Skeletal muscle cell (primary cell): ENCODE results near the gene SIK3.
"Not testable (repeated sequence)": the region's sequence is repeated elsewhere in the genome, so short reads cannot be mapped to it uniquely, and the experiment has no call there.

Source experiments
- DNase-seq: peaks from one replicate; pipeline ENCODE4 v3.0.0-alpha.2; 2010; ENCODE audit warnings: low read depth
- H3K4me3 ChIP-seq: 2 replicates; pipeline ENCODE4 v1.5.1; 2011; ENCODE audit warnings: low read depth, mild to moderate bottlenecking, control low read depth, low read length, moderate library complexity

SIK3 gene

DNA sequence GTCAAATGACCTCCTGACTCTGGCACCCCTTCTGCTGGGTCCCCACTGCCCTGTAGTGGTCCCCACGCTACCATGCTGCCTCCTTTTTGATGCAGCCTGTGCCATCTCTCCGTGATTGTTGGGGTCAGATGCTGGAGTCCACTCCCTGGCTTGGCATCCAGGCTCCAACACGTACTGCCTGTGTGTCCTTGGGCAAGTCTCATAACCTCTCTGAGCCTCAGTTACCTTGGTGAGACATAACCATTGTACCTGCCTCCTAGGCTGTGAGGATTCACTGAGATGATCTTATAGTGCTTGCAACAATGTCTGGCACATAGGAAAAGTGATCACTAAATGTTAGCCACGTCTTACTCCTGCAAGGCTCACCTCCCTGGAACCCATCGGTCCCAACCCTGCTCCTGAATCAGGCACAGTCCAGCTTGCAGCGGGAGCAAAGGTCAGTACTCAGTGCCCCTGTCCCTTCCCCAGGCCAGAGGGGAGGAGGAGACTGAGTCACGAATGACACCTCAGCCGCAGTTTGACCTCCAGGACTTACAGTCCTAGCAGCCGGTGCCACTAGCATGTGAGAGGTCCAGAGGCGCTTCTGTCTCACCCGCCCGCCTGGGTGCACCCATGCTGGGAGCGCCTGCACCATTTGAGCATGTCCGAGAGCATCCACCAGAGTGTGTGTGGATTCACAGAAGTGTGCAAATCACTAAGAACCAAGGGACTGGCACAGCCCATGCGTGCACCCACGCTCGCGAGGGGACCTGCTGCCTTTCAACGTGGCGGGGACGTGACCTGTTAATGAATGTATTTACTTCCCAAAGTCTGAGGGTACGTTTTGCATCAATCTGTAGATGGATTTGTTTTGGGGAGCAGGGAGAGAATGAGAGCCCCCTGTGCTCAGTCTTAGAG, 272.1 kb downstream of the SIK3 start:
- H3K4me3 ChIP-seq, result no peak overlapping the region
- no peak for DNase-seq

DNA sequence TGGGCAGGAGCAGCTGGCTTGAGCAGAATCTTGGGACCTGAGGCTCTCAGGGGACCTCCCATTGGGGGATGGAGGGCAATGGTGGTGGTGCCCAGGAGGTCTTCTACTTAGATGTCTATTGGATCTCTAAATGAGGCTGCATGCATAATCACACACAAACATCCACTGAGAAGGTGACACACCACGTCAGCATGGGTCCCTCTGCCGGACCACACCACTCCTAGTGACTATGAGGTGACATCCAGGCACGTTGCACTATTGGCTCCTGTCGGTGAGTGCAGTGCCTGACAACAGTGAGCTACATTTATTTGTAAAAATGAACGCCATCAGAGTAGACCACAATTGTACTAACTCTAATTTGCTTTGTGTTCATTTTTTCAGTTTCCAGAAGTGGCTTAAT, 272.8 kb downstream of the SIK3 start:
- no peak for DNase-seq
- H3K4me3 ChIP-seq, result no peak overlapping the region

DNA sequence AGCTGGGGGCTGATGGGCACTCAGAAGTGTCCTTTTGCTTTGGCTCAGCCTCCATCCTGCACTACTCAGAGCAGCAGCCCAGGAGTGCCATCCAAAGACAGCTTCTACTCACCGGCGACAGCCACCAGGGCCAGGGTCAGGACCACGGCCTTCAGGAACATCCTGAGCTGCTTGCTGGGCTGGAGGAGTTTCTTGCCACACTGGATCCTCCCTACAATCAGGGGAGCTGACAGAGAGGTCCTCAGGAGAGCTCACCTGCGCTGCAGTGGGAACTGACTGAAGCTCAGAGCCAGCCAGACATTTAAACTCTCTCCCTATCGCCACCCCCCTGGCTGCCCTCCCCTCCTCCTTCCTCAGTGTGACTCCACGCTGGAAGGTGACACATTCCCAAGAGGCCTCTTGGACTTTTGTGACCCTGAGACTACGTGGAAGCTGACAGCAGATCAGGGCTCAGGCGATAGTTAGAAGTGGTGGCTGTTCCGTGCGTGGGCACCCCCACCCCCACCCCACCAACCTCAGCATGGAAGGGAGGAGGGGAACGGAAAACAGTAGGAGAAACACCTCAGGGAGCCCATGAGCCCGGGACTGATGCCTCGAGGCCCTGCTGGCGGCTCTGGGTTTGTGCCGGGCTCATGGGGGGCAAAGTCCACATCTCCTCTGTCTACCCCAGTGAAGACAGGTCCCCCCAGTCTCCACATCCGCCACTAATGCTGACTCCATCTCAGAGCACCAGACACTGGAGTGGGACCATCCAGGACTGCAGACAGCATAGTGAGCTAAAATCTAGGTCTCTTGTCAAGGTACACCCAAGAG, 275.0 kb downstream of the SIK3 start, which contains the start of gene APOA4:
Gene APOA4 (minus strand): TSS at position 274 of the 813 bp plus-strand sequence. CDS start 113 bp downstream, at position 161.
- no peak within 1 kb of the TSS for H3K4me3 ChIP-seq
- DNase-seq, result no peak

DNA sequence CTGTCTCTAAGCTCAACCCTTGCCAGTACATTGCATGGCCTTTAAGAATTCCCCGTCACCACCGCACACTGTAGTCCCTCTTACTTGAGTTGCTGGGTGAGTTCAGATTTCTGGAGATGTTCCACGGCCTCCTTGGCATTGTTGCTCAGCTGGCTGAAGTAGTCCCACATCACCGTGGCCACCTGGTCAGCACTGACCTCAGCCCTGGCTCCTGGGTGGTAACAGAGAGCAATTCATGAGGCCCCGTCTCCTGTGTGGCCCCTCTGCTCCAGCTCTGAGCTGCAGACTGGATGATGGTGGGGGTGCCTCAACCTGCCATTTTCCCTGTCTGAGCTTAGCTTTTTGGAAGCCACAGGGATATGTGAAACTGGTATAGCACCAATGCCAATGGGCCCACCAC, 275.7 kb downstream of the SIK3 start:
- DNase-seq, result no peak
- H3K4me3 ChIP-seq, result no peak overlapping the region

DNA sequence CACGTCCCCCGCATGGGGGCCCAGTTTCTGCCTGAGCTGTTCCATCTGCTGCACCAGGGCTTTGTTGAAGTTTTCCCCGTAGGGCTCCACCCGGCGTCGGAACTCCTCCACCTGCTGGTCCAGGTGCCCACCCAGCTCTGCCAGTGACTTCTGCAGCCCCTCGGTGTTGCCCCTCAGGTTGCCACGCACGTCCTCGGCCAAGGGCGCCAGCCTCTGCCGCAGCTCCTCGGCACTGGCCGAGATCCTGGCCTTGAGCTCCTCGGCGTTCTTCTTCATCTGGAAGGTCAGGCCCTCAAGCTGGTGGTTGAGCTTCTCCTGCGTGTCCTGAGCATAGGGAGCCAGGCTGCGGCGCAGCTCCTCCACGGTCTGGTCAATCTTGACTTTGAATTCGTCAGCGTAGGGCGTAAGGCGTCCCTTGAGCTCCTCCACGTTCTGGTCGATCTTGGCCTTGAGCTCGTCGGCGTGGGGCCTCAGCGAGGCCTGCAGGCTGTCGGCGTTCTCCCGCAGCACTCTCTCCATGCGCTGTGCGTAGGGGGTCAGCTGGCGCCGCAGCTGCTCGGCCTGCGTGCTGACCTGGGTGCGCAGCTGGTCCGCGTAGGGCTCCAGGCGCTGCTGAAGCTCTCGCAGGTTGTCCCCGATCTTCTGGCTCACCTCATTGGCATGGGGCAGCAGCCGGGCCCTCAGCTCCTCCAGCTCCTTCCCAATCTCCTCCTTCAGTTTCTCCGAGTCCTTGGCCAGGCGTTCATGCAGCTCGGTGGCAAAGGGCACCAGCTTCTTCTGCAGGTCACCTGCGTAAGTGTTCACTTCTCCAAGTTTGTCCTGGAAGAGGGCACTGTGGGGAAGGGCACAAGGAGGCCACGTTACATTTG, 276.9 kb downstream of the SIK3 start:
- H3K4me3 ChIP-seq, result no peak overlapping the region
- no peak for DNase-seq

DNA sequence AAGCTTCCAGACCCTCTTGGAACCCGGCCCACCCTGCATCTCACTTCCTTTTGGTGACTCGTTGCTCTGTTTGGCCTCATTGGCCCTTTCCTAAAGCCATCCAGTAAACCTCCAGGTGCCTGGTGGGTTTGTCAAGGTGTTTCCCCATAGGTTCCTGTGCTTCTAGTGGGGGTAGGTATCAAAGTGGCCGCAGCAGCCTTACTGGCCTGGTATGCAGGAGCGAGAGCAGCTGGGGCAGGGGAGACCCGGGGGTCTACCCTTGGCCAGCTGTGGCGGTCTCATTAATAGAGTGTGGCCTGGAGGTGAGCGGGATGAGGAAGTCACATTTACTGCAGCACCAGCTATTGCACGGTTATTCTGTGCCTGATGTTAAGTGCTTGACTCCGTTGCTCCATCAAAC, 279.2 kb downstream of the SIK3 start:
- H3K4me3 ChIP-seq, result no peak overlapping the region
- no peak for DNase-seq

DNA sequence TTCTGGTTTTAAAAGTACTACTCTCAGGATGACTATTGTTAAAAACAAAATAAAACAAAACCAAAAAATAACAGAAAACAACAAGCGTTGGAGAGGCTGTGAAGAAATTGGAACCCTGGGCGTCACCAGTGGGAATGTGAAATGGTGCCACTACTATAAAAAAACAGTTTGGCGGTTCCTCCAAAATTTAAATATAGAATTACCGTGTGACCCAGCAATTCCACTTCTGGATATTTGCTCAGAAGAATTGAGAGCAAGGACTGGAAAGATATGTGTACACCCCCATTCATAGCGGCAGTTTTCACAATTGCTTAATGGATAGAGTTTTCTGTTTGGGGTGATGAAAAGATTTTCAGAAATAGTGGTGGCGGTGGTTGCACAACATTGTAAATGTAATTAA, 283.7 kb downstream of the SIK3 start:
- no peak for DNase-seq

DNA sequence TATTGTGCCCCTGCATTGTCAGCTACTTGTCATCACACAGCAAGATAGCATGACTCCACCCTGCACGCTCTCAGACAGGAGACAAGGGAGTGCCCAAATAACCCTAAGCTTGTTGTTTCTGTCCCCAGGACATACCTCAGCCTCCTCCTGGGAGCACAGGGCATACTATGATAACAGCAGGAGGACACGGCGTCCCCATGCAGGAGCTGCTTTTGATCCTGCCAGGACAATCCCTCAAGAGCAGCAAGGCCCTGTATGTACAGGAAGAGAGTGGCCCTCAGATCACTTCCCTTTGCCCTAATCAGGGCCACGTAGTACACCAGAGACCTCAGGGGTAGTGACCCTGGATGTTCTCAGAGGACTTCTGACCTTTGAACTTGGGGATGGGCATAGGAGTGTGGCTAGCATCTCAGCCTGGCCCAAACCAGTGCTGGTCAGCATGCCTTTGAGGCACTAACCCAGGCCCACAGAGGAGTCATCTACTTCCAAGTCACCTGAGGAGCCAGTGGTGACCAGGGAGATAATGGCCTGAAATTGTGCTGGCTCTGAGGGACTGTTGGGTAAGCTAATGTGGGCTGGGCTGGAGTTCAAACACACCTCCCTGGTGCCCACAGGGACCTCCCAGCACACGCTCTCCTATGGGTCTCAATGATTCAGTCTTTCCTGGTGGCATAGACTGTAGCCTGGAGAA, 284.3 kb downstream of the SIK3 start:
- H3K4me3 ChIP-seq, result no peak overlapping the region
- no peak for DNase-seq

More for the DNA sequence above, 283.7 kb downstream of the SIK3 start:
- no peak overlapping the region for H3K4me3 ChIP-seq

DNA sequence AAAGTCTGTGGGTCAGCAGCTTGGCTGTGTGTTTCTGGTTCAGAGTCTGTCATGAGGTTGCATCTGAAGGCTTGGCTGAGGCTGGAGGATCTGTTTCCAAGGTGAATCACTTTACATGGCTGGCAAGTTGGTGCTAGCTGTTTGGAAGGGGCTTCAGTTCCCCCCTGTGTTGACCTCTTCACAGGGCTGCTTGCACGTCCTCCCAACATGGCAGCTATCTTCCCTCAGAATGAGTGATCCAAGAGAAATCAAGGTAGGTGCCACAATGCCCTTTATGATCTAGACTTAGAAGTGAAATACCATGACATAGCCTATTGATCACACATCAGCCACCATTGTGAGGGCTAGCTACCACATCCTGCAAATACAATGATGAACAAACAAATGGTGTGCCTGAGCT, 285.1 kb downstream of the SIK3 start:
- DNase-seq, result no peak
- H3K4me3 ChIP-seq, result no peak overlapping the region

DNA sequence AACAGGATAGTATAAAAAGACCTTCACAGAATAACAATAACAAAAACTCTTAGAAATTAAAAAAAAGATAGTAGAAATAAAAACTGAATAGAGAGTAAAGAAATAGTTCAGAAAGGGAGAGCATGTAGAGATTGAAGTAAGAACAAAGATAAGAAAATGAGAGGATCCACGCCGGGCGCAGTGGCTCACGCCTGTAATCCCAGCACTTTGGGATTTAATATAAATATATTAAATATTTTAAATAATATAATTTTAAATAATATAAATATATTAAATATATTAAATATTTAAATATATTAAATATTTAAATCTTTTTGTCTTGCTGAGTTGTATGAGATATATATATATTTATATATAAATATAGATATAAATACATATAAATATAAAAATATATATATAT, 286.1 kb downstream of the SIK3 start:
- no peak overlapping the region for H3K4me3 ChIP-seq
- DNase-seq, result no peak

DNA sequence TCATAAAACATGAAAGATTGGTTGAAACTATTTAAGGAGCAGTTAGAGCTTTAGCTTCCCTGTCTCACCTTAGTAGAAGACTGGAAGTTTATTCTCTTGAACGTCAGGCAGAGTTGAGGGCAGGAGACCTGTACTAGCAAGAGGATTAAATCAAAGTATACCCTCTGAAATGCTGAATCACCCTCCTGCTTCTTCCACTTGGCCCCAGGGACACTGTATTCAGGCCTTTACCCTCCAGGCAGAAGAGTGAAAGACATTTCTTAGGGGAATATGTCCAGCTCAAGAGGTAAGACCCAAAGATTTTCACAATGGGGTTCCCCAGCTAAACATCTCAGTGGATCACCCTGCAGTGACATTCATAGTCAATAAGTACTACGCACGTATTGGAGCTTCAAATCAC, 287.0 kb downstream of the SIK3 start:
- DNase-seq, result no peak
- no peak overlapping the region for H3K4me3 ChIP-seq

DNA sequence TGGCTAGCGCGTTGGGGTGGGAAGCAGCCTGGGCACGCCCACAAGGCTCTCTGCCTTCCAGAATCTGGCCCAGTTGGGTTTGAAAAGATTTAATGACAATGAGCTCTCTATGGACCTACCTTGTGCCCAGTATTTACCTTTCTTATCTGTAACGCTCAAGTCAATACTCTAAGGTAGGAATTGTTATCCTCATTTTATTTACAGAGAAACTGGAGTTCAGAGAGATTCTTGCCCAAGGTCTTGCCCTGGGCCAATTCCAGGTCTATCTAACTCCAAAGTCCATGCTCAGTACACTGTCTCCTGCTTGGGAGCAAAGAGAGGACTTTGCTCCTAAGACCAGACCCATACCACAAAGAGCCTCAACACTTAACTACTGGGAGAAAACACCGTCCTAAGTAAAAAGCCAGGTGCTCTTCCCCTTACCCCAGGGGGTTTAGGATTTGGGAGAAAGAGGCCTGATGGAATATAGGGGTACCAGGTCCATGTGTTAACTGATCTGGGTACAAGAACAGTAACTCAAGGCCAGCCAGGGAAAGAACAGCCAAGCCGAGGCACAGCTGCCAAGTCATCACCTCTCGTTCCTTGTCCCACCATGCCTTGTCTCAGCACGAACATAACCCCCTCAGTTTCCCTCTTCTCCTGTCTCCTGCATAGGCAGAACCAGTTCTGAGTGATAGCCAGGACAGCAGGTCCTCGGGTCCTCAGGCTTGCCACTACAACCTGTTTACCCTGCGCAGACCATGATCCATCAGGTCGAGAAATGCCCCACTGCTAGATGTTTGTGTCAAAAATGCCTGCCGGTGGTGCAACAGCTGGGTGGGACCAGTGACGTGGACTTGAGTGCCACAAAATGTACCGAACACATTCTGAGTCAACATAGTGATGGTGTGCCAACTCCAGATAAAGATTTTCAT, 289.7 kb downstream of the SIK3 start:
- DNase-seq, result peak; percentile 36
- no peak overlapping the region for H3K4me3 ChIP-seq

DNA sequence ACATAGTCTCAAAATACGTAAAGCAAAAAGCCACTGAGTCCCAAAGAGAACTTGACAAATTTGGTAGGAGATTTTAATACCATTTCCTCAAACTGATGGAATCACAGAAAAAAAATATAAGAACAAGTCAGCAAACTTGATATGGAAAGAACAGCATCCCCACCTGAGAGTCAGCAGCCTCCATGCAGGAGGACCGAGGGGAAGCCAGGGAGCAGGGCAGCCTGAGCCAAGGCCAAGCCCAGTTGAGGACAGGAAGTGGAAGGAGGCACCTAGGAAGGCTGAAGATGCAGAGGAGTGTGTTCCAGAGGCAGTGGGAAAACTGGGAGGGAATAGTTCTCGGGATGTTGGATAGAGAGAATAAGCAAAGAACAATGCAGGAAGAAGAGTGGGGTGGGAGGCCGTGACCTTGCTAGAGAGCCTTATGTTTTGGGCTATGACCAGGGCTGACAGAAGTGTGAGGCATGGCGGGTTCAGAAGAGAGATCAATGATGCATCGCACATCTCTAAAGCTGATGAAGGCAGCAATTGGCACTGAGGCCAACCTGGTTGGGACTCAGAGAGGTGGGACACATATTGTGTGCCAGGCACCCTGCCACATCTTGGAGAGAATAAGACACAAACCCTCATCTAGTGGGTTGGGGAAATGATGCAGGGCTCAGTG, 290.5 kb downstream of the SIK3 start:
- DNase-seq, result no peak
- H3K4me3 ChIP-seq, result no peak overlapping the region

DNA sequence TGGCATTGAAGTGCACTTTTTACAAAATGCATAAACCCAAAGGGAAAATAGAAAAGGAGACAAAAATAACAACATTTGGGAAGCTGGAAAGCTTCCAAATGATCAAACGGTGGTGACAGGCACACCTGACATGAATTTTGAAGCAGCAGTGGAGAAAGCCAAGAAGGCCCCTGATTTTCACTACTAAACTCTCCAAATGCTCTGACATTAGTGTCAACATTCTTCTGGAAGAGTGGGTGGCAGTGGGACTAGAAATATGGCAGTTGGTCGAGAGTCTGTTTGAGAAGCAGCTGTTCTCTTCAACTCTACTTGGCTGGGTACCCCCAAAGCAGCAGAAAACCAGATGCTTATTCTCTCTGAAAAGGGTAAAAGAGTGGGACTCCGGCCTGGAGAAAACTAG, 294.2 kb downstream of the SIK3 start:
- no peak overlapping the region for H3K4me3 ChIP-seq
- no peak for DNase-seq

DNA sequence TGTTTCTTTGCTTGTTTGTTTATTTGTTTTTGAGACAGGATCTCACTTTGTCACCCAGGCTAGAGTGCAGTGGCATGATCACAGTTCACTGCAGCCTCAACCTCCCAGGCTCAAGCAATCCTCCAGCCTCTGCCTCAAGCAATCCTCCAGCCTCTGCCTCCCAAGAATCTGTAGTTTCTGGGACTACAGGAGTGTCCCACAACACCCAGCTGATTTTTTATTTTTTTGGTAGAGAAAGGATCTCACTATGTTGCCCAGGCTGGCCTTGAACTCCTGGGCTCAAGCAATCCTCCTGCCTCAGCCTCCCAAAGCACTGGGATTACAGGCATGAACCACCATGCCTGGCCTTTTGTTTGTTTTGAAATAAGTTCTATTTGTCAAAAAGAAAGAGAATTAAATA, 296.6 kb downstream of the SIK3 start:
- not testable (repeated sequence) for DNase-seq, H3K4me3 ChIP-seq

DNA sequence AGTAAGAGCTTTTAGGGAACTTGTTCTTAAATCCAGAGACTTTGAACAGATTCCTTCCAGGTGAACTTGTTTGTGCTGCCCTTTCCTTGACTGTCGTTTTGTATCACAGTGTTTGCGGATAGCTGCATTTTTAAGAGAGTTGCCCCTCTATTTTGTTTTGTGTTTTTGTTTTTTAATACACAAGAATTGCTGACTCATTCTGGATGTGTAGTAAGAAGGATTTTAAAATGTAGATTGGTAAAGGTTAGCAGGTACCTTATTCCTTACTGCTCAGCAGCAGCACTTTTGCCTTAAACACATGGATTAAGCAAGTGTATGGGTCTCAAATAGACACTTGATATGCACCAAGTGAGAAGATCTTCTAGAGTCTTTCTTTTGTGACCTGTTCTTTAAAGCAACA, 297.6 kb downstream of the SIK3 start:
- H3K4me3 ChIP-seq, result no peak overlapping the region
- DNase-seq, result no peak

DNA sequence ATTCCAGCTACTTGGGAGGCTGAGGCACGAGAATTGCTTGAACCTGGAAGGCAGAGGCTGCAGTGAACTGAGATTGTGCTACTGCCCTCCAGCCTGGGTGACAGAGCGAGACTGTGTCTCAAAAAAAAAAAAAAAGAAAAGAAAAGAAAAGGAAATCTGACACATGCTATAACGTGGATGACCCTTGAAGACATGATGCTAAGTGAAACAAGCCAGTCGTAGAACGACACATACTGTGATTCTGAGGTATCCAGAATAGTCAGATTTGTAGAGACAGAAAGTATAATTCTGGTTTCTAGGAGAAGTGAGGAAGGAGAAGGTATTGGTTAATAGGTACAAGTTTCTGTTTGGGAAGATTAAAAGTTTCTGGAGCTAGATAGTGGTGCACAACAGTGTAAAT, 299.9 kb downstream of the SIK3 start:
- DNase-seq, result no peak
- no peak overlapping the region for H3K4me3 ChIP-seq

DNA sequence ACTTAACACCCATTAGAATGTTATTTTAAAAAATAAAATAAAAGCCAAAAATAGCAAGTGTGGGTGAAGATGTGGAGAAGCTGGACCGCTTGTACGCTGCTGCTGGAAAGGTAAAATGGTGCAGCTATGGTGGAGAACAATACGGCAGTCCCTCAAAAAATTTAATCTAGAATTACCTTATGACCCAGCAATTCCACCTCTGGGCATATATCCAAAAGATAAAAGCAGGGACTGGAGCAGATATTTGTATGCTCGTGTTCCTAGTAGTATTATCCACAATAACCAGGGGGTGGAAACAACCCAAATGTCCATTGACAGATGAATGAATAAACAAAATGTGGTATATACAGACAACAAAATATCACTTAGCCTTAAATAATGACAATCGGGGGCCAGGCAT, 300.4 kb downstream of the SIK3 start:
- DNase-seq, result no peak
- H3K4me3 ChIP-seq, result no peak overlapping the region
